RWPE1 (cell line): ENCODE data around the gene RMDN2.

Experiments used
- CTCF ChIA-PET: fragments of 350-600 bp; sonication (Branson Sonifier 250); formaldehyde crosslinking; extraction: SDS; loops from one replicate; lab custom pipeline; 2021; lab: Yijun Ruan, JAX
- POLR2A ChIA-PET: fragments of 400-600 bp; formaldehyde crosslinking; extraction: SDS; loops from one replicate; lab custom pipeline; 2020; ENCODE audit warnings: antibody characterized with exemption; ENCODE audit not compliant: low non-redundant PET; lab: Yijun Ruan, JAX
- DNase-seq: peaks from one replicate; pipeline ENCODE4 v3.0.0; 2012; ENCODE audit warnings: low spot score
- H3K27ac ChIP-seq: fragments of 450-650 bp; 2 replicates; pipeline ENCODE4 v1.5.1; 2017
- TF ChIP-seq, protein P1 (sequence below): fragments of 450-650 bp; conservative IDR thresholded peaks from 2 replicates; pipeline ENCODE4 v1.5.1; 2017; ENCODE audit warnings: low read depth, mild to moderate bottlenecking

Gene RMDN2

DNA sequence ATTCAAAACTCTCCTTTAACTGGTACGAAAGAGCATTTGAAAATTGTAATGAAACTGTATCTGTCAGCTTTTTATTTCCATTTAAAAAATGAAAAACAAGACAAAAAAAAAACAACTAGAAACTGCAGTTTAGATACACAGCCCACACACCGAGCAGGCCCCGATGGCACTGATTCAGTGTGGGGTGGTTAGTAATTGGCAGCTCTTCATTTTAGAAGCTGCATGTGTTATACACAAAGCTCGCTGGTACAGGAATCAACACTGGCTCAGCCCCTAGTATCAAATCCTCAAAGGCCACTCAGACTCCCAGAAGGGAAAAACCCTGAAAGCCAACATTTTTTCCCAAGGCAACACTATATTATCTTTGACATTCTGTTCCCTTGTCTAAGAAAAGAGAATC is 30.5 kb upstream of the RMDN2 start:
- CTCF ChIA-PET: interaction anchor here (0.7 to 1.0 kb wide), 2 partner anchors 380 to 579 kb away, joined by 3 to 4 read pairs; no protein-coding TSS in a partner anchor
- POLR2A ChIA-PET: no interaction called here
- no peak for DNase-seq
- TF ChIP-seq, protein P1, sequence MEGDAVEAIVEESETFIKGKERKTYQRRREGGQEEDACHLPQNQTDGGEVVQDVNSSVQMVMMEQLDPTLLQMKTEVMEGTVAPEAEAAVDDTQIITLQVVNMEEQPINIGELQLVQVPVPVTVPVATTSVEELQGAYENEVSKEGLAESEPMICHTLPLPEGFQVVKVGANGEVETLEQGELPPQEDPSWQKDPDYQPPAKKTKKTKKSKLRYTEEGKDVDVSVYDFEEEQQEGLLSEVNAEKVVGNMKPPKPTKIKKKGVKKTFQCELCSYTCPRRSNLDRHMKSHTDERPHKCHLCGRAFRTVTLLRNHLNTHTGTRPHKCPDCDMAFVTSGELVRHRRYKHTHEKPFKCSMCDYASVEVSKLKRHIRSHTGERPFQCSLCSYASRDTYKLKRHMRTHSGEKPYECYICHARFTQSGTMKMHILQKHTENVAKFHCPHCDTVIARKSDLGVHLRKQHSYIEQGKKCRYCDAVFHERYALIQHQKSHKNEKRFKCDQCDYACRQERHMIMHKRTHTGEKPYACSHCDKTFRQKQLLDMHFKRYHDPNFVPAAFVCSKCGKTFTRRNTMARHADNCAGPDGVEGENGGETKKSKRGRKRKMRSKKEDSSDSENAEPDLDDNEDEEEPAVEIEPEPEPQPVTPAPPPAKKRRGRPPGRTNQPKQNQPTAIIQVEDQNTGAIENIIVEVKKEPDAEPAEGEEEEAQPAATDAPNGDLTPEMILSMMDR: no peak
- no peak overlapping the region for H3K27ac ChIP-seq

DNA sequence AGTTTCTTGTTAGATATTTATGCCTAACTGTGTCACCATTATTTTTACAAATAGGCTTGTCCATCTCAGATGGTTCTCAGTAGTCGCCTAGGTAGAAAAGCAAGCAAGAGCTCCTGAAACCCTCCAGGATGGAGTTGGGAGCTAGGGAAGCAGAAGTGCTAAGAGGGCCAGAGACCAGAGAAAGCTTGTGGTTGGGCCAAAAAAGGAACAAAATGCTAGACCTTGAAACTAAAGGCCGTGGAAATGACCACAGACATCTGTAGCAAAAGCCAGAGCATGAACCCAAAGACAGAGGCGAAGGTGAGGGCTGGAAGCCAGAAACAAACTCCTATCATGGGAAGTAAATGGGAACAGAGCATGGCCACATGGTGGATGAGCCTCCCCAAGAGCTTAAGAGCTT is 29.9 kb upstream of the RMDN2 start:
- H3K27ac ChIP-seq: no peak overlapping the region
- TF ChIP-seq, protein P1: no peak
- ChIA-PET POLR2A (no interaction called here), CTCF (interaction anchor here (0.7 kb wide), 1 partner anchor 579 kb away, joined by 4 read pairs; no protein-coding TSS in a partner anchor)
- no peak for DNase-seq

DNA sequence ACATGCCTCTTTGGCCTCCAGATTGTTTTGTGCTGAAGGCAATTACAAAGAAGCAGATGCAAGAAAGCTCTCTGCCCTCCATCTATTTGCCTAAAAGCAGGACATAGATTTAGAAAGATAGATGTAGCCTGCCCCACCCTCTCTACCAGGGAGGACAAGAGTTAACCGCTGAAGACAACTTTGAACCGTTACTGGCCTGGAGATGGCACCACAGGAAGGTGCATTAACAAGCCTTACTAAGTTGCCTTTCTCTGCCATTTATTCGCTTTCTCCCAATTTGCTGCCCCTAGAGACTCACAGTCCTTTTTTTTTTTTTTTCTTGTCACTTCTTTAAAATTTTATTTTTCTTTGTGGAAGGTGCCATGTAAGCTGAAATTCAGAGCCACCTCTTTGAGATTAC is 28.8 kb upstream of the RMDN2 start:
- ChIA-PET CTCF (interaction anchor here (0.6 to 0.7 kb wide), 2 partner anchors 12 to 318 kb away, joined by 3 to 5 read pairs; no protein-coding TSS in a partner anchor), POLR2A (no interaction called here)

DNA sequence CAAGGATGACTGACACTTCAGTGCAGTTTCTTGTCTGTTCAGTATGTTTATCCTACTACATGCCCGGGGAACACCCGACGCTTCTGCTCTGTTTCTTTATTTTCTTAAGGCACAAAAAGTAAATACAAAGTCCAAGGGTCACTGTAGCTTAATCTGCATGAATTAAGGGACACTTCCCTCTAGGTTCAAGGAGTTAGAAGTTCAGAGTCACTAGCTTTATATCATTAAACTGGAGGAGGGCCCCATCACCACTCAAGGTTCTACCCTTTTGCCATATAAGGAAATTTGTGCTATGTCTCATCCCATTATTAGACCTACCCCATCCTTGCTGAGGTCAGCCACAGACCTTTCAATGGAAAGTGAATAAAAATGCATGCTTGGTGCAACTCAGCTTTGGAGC is 27.6 kb upstream of the RMDN2 start:
- no peak overlapping the region for H3K27ac ChIP-seq
- no peak for DNase-seq
- TF ChIP-seq, protein P1: no peak
- CTCF ChIA-PET: no interaction called here
- POLR2A ChIA-PET: no interaction called here

More for the DNA sequence above, 28.8 kb upstream of the RMDN2 start:
- DNase-seq: no peak
- H3K27ac ChIP-seq: no peak overlapping the region
- TF ChIP-seq, protein P1: no peak

DNA sequence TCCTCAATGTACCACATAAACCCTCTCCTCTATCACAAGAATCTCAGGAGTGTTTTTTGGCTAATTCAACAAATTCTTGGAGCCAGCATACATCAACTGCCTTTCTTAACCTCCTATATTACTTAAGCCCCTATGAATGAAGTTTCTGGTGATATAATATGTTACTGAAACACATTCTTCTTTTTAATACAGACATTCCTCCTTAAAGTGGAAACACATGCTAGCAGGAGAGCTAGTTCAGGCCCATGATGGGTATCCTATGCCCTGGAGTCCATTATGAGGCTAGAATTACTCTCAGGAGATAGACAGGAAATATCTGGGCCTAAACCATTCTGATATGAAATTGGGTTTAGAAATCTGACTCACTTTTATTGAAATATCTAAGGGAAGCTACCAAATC is 26.6 kb upstream of the RMDN2 start:
- H3K27ac ChIP-seq: no peak overlapping the region
- ChIA-PET CTCF (no interaction called here), POLR2A (no interaction called here)
- no peak for DNase-seq
- TF ChIP-seq, protein P1: no peak

DNA sequence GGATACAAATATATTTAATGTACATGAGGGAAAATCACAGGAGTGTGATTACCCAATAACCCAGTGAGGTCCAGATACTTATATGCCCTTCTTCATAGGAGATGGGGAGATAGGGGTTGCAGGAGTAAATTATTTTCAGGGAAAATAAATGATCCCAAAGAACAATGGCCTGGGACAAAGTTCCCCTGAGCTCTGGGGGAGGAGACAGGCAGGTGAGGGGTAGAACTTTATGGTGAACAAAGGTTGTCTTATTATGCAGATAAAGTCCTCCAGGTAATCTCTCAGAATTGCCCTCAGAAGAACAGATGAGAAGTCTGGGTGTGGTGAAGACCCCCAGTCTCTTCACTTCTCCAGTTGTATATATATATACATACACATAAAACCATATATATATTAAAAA is 22.1 kb upstream of the RMDN2 start:
- ChIA-PET POLR2A (no interaction called here), CTCF (no interaction called here)
- H3K27ac ChIP-seq: no peak overlapping the region
- TF ChIP-seq, protein P1: no peak
- DNase-seq: no peak
